WTC11 (cell line): ENCODE results near the gene CPPED1.

ENCODE experiments used
- ELF4 ChIP-seq: sonication (generic); formaldehyde crosslinking; IDR thresholded peaks from 2 replicates; pipeline ENCODE4 v1.8.1; 2022; ENCODE audit warnings: low read depth, mild to moderate bottlenecking, moderate library complexity, missing genetic modification reagents
- TEAD4 ChIP-seq: sonication (generic); formaldehyde crosslinking; IDR thresholded peaks from 2 replicates; pipeline ENCODE4 v1.8.0; 2022; ENCODE audit warnings: mild to moderate bottlenecking, missing genetic modification reagents
- ZBTB21 ChIP-seq: sonication (generic); formaldehyde crosslinking; IDR thresholded peaks from 2 replicates; pipeline ENCODE4 v1.8.1; 2023; ENCODE audit warnings: mild to moderate bottlenecking, missing genetic modification reagents, borderline replicate concordance
- TF ChIP-seq, protein P1 (sequence below): sonication (generic); formaldehyde crosslinking; conservative IDR thresholded peaks from 2 replicates; pipeline ENCODE4 v1.8.1; 2022; ENCODE audit warnings: mild to moderate bottlenecking, missing genetic modification reagents
- TF ChIP-seq, protein P2 (sequence below): fragments of 200-600 bp; IDR thresholded peaks from 2 replicates; pipeline ENCODE4 v1.8.0; 2022; ENCODE audit warnings: antibody characterized with exemption
- TF ChIP-seq, protein P3 (sequence below): sonication (generic); formaldehyde crosslinking; IDR thresholded peaks from 2 replicates; pipeline ENCODE4 v1.8.0; 2022; ENCODE audit warnings: mild to moderate bottlenecking, missing genetic modification reagents
- TF ChIP-seq, protein P4 (sequence below): sonication (generic); formaldehyde crosslinking; IDR thresholded peaks from 2 replicates; pipeline ENCODE4 v1.8.1; 2022; ENCODE audit warnings: mild to moderate bottlenecking, moderate library complexity, missing genetic modification reagents
- TF ChIP-seq, protein P5 (sequence below): sonication (generic); formaldehyde crosslinking; IDR thresholded peaks from 2 replicates; pipeline ENCODE4 v1.8.1; 2023; ENCODE audit warnings: mild to moderate bottlenecking, missing genetic modification reagents, moderate library complexity
- TF ChIP-seq, protein P6 (sequence below): sonication (generic); formaldehyde crosslinking; IDR thresholded peaks from 2 replicates; pipeline ENCODE4 v1.8.1; 2023; ENCODE audit warnings: mild to moderate bottlenecking, missing genetic modification reagents, moderate library complexity

DNA sequence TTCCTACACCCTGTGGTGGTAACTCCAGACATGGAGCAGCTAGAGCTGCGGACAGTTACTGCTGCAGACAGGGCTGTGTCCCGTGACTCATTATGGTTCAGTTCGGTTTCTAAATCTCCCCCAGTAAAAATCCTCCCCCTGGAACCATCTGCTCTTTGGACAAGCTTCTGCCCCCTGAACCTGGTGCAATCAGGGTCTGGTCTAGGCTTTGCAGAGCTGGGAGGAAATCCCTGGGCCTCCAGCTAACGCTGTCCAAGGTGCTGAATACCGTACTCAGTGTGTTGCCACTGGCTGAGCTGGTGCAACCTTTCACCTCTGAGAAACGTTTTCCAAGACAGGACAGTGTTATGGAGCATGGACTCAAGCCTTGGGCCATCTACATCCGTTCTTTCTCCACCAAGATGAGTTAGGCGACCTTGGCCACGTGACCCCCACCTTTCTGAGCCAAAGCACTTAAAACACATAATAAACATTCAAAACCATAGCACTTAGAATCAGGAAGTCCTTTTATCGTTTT, 142.0 kb downstream of the CPPED1 start:
- TF ChIP-seq, protein P1, sequence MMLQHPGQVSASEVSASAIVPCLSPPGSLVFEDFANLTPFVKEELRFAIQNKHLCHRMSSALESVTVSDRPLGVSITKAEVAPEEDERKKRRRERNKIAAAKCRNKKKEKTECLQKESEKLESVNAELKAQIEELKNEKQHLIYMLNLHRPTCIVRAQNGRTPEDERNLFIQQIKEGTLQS (CRISPR knock-in tag) = no peak
- TF ChIP-seq, protein P2, sequence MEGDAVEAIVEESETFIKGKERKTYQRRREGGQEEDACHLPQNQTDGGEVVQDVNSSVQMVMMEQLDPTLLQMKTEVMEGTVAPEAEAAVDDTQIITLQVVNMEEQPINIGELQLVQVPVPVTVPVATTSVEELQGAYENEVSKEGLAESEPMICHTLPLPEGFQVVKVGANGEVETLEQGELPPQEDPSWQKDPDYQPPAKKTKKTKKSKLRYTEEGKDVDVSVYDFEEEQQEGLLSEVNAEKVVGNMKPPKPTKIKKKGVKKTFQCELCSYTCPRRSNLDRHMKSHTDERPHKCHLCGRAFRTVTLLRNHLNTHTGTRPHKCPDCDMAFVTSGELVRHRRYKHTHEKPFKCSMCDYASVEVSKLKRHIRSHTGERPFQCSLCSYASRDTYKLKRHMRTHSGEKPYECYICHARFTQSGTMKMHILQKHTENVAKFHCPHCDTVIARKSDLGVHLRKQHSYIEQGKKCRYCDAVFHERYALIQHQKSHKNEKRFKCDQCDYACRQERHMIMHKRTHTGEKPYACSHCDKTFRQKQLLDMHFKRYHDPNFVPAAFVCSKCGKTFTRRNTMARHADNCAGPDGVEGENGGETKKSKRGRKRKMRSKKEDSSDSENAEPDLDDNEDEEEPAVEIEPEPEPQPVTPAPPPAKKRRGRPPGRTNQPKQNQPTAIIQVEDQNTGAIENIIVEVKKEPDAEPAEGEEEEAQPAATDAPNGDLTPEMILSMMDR = no peak
- TF ChIP-seq, protein P3, sequence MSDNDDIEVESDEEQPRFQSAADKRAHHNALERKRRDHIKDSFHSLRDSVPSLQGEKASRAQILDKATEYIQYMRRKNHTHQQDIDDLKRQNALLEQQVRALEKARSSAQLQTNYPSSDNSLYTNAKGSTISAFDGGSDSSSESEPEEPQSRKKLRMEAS (CRISPR knock-in tag) = 0 out of 2 replicates have a peak, but pooled peaks have one; percentile 42
- TF ChIP-seq, protein P4, sequence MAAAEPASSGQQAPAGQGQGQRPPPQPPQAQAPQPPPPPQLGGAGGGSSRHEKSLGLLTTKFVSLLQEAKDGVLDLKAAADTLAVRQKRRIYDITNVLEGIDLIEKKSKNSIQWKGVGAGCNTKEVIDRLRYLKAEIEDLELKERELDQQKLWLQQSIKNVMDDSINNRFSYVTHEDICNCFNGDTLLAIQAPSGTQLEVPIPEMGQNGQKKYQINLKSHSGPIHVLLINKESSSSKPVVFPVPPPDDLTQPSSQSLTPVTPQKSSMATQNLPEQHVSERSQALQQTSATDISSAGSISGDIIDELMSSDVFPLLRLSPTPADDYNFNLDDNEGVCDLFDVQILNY = no peak
- TF ChIP-seq, protein P5, sequence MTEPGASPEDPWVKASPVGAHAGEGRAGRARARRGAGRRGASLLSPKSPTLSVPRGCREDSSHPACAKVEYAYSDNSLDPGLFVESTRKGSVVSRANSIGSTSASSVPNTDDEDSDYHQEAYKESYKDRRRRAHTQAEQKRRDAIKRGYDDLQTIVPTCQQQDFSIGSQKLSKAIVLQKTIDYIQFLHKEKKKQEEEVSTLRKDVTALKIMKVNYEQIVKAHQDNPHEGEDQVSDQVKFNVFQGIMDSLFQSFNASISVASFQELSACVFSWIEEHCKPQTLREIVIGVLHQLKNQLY = no peak
- TF ChIP-seq TEAD4 (CRISPR knock-in tag) (peak; percentile 85; the same call in 1 of the 2 replicates), ZBTB21 (CRISPR knock-in tag) (peak; percentile 80; the same call in 1 of the 2 replicates), ELF4 (no peak)
- TF ChIP-seq, protein P6, sequence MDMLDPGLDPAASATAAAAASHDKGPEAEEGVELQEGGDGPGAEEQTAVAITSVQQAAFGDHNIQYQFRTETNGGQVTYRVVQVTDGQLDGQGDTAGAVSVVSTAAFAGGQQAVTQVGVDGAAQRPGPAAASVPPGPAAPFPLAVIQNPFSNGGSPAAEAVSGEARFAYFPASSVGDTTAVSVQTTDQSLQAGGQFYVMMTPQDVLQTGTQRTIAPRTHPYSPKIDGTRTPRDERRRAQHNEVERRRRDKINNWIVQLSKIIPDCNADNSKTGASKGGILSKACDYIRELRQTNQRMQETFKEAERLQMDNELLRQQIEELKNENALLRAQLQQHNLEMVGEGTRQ (CRISPR knock-in tag) = no peak
